ENCODE results near the gene BAG3.
"Not testable (repeated sequence)": the region's sequence is repeated elsewhere in the genome, so short reads cannot be mapped to it uniquely, and the experiment has no call there.

The BAG3 gene

DNA sequence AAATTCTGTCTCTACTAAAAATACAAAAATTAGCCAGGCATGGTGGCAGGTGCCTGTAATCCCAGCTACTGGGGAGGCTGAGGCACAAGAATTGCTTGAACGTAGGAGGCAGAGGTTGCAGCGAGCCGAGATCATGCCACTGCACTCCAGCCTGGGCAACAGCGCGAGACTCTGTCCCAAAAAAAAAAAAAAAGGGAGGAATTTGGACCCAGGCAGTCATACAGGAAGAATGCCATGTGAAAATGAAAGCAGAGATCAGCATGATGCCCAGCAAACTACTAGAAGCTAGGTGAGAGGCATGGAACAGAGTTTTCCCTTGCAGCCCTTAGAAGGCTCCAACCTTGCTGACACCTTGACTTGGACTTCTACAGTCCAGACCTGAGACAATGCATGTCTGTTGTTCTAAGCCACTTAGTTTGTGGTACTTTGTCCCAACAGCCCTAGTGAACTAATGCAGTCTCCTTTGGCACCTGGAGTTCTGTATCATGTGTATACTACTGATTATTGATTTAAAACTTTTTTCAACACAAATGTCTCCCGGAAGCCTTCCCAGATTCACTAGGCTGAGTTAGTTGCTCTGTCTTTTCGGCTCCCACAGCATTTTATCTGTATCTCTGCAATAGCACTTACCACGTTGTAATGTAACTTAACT lies 10.2 kb upstream of the BAG3 start:
- DNase-seq (ENCODE audit: low read depth): no peak

DNA sequence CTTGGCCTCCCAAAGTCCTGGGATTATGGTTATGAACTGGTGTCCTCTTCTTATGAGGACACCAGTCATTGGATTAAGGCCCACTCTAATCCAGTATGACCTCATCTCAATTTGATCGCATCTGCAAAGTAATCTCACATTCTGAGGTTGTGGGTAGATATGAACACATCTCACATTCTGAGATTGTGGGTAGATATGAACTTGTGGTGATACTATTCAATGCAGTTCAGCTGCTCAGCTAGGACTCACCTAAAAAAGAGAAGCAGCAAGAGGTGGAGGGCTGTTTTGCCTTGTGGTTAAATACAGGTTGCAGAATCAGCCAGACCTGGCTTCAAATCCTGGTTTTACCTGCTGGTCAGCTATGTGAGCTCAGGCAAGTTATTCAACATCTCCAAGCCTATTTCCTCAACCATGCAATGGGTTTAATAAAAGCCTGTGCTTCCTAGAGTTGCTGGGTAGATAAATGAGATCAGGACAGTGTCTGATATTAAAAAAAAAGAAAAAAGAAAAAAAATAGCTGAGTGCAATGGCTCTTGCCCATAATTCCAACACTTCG lies 8.5 kb upstream of the BAG3 start:
- no peak for DNase-seq (ENCODE audit: low read depth)

DNA sequence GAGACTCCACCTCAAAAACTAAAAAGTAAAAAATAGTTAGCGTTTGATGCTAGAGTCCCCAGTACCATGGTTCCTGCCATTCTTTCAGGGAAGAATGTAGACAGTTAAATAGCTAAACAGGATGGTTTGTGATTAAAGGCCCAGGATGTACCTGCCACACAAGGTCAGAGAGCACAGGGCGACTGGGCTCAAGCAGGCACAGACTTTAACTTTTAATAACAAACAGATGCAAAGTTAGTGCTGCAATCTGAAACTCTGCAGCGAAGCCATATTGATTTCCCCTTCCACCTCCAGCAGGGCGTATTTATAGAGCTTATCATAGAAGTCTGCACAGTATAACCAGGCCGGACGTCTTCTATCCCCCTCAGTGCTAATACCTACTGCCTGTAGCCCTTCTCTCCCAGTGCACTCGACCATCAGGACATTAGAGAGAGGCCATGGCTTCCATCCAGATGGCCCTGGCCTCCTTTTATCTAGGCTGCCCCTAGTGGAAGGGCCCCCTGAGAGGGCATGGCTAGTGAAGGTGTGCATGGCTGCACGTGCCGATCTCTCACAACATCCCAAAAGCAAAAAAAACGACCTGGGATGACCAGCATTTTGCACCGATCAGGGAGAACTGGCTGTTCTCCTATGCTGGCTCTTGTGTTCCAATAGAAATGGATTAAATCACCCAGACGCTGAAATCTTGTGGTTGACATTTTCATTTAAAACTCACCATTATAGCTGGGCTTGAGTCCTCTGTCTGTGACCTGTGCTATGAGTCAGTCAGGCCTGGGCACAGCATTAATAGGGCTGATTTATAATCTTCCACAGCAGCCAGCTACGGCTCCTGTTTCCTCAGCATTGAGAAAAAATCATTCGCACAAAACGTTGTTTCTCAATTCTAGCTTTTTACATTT lies 7.6 kb upstream of the BAG3 start:
- no peak for DNase-seq (ENCODE audit: low read depth)

DNA sequence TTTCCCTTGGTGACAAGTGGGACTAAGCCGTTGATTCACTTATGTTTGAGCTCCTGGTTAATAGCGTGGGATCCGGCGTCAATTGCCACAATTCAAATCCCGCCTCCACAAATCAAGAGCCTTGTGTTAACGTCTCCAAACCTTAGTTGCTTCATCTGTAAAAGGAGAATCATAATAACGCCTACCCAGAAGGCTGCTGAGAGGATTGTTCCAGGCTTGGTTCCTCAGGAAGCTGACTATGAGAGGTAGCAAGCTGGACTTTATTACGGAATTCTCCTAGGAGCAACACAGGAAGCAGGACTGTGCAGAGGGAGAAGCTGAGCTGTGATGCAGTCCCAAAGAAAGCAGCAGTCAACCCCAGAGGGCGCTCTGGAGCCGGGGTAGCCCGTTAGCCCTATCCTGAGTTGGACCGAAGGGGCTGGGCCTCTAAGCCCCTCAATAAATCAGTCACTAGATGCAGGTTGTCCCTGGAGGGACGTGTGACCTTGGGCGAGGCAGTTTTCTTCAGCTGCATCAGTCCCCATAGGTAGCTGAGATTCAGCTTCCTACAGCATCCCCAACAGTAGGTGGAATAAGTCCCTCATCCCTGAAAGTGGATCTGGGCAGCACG lies 6.9 kb upstream of the BAG3 start:
- no peak for DNase-seq (ENCODE audit: low read depth)

DNA sequence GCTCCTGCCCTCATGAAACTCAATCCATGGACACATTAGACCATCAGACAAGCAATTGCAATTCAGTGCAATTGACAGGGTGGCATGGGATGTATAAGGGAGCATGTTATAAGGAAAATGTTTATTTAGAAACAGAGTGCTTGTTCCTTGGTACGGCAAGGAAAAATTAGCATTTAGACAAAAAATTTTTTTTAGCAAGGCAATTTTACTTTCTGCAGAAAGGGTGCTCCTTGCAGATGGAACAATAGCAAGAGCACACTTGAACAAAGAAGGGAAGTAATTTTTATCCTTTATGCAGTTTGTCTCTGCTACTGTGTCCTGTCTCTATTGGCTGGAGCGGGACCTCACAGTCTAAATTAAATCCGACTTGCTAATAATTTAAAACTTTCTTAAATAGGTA lies 6.2 kb upstream of the BAG3 start:
- DNase-seq (ENCODE audit: low read depth): no peak

DNA sequence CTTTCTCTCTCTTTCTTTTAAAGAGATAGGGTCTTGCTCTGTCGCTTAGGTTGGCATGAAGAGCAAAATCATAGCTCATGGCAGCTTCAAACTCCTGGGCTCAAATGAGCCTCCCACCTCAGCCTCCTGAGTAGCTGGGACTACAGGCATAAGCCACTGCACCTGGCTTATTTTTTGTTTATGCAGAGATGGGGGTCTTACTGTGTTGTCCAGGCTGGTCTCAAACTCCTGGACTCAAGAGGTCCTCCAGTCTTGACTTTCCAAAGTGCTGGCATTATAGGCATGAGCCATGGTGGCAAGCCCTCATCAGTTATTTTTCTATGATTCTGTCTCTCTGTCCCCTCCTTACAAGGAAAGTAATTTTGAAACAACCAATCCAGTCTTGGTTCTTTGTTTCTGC lies 1.1 kb upstream of the BAG3 start:
- DNase-seq (ENCODE audit: low read depth): no peak

DNA sequence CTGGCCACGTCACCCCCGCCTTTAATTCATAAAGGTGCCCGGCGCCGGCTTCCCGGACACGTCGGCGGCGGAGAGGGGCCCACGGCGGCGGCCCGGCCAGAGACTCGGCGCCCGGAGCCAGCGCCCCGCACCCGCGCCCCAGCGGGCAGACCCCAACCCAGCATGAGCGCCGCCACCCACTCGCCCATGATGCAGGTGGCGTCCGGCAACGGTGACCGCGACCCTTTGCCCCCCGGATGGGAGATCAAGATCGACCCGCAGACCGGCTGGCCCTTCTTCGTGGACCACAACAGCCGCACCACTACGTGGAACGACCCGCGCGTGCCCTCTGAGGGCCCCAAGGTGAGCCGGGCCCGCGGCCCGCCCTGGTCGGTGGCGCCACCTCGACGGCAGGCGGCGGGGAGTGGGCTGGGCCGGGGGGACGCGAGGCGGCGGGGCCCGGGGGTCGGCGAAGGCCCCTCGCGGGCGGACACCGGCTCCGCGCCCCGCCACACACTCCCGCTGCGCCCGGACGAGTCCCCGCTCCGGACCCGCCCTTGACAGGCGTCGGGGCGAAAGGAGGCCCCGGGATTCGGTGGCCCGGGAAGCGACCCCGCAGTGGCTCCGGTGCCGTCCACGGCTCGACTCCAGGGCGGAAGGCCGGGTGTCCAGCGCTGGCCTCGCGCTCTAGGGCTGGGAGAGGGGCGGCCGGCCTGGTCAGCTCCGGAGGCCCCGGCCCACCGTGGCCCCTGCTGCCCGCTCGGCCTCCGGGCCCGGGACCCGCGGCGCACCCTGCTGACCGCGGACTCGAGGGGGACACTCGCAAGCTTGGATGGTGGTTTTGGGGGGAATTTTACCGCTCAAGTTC lies 557 bp downstream of the BAG3 start:
- DNase-seq (ENCODE audit: low read depth): no peak

DNA sequence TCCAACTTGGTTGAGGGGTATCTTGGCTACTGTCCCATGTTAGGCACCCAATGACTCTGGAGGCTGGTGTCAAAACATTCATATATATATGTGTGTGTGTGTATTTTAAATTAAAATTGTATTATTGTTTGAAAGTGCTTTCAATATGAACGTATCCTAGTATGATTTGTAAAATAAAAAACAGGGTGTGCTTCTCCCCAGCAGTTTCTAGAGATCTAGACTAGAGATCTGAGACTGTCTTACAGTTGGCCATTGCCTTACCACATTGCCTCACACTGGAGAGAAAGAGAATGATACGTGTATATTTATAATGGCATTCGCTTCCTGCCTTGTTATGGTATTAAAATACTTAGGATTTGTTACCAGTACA lies 1.2 kb downstream of the BAG3 start:
- DNase-seq (ENCODE audit: low read depth): no peak

DNA sequence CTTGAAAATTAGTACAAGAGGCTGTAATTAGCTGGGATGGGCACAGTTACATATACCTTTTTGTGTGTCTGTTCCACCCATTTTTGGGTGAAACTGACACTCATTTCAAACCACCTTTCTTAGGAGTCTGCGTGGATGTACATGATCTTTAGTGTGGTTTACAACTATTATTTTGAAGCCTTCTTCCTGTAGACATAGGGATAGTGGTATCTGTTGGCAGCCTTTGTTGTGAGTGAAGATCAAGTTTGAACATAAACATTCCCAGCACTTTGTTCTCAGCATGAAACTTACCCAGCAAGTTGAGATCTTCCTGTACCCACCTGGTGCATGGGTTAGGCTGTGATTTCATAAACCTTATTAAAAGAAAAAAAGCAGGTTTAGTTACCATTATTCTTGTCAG lies 2.0 kb downstream of the BAG3 start:
- DNase-seq (ENCODE audit: low read depth): no peak

DNA sequence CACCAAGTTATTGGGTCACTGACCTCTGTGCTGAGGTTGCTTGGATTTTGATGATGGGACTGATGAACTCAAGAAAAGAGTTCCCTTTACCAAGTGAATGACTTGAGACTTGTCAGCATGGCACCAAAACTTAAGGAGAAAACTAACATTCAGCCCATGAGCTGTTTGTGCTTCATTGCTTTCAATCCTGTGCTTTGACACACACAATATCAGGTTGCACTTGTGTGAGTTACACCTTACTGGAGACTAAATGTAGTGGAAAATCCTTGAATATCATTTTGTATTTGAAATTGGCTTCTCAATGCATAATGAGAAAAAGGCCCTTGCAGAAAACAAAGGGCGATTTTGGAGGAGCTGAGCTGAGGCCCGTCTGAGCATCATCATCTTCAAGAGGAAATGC lies 2.7 kb downstream of the BAG3 start:
- no peak for DNase-seq (ENCODE audit: low read depth)

DNA sequence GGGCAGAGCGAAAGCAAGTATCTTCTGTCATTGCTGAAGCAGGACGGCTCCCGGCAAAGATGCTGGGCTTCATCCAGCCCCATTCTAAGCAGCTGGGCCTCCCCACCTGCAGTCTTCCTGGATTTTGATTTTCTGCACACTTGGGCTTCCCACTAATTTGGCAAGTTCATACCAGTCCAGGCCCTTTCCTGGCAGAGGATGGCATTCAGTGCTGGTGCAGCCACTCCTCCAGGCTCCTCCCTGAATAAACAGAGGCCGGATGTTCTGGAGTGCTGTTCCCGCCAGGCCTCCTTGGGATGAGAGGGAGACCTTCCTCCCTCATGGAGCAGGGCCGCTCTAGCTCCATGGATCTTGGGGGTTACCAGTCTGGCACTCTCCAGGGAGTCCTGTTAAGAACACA lies 3.4 kb downstream of the BAG3 start:
- DNase-seq (ENCODE audit: low read depth): no peak

DNA sequence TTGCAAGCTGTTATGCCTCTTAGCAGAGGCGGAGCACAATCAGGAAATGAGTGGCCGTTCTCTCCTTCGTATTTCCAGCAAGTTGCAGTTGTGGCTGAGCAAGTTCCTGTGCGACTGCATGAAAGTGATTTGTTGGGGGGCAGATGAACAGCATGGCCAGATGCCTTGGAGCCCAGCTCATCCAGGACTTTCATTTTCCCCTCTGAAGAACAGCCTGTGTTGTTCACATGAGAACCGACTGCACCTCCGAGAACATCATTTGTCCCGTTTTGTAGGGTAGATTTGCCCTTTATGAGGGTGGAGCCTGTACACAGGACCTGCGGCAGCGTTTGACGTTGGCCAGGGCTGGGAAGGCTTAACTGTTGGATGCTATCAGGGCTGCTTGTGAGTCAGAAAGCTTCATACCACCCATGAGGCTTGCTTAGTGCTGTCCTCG lies 4.4 kb downstream of the BAG3 start:
- no peak for DNase-seq (ENCODE audit: low read depth)

DNA sequence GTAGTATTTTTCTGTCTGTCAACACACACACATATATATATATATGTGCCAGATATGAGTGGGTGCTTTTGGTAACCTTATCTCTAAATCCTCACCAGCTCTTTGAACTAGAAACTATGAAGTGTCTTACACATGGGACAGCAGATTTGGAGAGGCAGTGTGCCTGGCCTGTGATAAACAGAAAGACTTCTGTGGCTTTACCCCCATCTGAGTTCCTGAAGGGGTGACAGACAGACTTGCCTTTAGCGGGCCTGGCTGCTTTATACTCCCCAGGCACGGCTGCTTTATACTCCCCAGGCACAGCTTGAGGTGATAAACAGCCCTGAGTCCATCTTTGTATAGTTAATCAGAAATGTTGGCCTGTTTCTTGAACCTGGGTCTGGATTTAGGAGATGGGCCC lies 5.6 kb downstream of the BAG3 start:
- DNase-seq (ENCODE audit: low read depth): no peak

DNA sequence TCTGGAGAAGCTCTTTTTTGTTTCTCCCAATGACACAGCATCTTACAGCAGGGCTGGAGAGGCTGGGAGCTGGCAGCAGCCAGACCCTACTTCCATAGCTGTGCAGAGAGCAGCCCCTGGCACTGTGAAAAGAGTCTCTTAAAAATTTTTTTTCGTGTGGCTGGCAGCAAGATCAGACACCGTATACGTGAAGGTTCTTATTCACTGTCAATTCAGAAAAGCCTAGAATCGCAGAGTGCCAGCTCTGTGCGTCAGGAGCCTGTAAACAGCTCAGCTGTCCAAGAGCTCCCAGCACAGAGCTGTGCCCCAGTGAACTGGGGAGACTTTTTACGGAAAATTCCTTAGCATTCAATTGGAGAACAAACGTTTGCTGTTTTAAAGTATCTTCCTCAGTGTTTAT lies 6.5 kb downstream of the BAG3 start:
- DNase-seq (ENCODE audit: low read depth): no peak

DNA sequence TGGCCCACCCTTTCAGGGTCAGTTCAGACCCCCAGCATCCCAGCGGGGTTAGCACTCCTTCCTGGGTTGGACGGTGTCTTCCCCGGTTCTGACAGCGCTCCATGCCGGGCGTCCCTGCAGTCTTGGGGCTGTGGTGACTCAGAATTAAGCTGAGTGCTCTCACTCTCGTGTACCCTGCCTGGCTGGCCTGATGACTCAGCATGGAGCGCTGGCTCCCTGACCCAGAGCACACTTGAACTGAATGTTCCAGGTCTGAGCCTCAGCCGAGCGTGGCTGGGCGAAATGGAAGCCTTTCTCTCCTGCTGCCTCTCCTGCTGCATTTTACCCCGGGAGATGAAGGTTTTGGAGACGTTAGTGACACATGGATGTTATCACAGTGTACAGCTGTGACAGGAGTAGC lies 7.1 kb downstream of the BAG3 start:
- no peak for DNase-seq (ENCODE audit: low read depth)

DNA sequence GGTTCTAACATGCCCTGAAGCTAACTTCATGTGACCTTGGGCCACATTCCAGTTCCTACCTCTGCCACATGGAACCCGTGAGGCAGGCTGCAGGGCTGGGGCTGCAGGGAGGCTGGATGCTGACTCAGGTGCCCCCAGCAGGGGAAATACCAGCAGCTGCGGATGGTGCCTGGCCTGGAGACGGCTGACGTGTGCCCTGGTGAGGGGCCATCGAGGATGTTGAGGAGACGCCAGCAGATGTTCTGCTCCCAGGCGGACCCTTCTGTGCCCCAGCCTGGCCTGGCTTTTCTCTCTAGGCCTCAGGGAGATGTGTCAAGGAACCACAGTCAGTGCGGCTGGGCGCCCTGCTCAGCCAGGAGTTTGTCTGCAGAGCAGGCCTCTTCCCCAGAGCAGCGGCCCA lies 8.8 kb downstream of the BAG3 start:
- DNase-seq (ENCODE audit: low read depth): no peak

DNA sequence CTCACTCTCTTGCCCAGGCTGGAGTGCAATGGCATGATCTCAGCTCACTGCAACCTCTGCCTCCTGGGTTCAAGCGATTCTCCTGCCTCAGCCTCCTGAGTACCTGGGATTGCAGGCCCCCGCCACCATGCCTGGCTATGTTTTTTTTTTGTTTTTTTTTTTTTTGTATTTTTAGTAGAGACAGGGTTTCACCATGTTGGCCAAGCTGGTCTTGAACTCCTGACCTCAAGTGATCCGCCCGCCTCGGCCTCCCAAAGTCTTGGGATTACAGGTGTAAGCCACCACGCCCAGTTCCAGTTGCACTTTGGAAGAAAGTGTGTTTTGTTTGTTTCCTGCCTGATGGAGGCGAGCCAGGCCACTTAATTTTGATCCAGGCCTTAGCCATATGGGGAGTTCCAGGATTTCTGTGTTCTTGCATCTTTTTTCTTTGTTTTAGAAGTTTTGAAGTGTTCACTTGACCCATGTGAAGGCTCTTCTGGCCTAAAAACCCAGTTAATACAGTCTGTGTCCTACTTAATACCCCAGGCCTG lies 11.0 kb downstream of the BAG3 start:
- DNase-seq (ENCODE audit: low read depth): not testable (repeated sequence)

DNA sequence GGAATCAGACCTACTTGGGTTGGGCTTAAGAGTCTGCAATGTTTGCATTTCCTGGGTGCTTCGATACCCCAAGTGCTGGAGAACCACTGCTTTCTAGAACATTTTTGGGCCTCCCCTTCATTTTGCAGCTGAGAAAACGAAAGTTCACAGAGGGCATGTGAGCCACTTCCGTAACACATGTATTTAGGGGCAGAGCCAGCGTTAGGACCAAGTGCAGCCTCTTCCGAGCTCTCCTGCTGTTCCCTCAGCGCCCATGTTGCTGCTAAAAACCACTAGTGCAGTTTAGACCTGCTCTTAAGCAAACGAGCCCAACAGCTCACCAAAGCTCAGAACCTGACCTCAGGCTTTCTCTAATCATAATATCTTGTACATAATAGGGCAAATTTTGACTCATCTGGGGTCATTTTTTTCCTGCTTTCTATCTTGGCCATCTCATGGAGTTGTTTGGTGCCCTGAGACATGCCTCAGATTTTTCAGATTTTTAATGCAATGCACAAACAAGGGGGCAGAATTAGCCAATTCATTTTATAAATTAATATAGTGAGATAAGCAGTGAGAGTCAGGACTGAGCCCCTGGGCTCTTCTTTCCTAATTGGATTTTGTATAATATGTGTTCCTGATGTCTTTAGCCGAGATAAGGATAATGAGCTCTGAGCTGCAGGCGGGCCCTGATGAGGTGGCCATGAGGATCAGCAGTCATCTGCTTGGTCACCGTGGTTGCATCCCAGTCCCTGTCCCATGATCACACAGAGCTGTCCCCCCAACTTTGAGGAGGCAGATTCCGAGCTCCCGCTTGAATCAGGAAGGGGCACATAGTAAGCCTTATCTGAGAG lies 12.9 kb downstream of the BAG3 start:
- DNase-seq (ENCODE audit: low read depth): no peak

DNA sequence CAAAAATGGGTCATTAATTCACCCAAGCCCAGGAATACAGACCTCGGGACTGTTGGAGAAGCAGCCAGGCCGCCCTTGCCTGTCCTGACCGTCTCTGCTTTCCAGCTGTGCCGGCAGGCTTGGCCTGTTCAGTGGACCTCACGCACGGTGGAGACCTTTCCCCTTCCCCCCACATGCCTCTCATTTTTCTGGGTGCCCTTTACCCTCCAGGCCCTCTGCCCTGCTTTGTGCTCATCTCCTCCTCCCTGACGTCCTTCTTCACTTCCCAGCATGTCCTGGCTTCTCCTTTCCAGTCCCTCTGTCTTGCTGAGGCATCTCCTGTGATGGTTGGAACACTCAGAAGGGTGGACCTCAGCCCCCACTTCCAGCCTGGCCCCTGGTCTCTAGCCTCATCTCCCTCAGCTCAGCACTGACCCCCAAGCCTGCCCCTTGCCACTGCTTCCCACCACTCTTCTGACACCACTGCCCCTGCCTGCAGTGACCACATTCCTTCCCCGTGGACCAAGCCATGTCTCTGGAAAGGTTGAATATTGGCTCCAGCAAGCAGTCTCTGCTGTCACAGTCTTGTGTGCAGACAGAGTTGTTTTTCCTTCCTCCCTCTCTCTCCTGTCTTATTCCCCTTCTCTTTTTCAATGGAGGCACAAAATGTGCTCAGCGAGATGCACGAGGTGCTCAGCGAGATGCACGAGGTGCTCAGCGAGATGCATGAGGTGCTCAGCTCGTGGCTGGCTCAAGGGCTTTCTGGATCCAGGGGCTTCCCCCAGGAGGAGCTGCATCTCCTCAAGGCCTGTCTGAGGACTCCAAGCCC lies 14.9 kb downstream of the BAG3 start:
- no peak for DNase-seq (ENCODE audit: low read depth)

DNA sequence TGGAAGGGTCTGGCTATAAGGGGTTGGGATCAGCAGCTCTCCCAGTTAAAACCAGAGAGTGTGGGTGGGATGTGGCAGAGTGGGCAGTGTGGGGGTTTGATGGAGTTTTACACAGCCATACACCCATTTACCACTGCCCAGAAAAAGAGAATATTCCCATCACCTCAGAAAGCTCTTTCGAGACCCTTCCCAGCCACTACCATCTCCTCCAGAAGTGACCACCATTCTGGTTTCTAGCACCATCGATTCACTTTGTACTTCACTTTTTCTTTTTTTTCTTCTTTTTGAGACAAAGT lies 15.5 kb downstream of the BAG3 start:
- DNase-seq (ENCODE audit: low read depth): no peak

All from stimulated activated CD8-positive, alpha-beta memory T cell treated with anti-CD3 and anti-CD28 coated beads, Interleukin-7, amount 100 ng/mL, for 24 hours (primary cell).